Mesendoderm (in vitro differentiated cells): Measurements from ENCODE around the gene ZP2.

ENCODE experiments used
- DNase-seq: peaks from one replicate; pipeline ENCODE4 v3.0.0; 2013
- H2AK5ac ChIP-seq: 2 replicates; pipeline ENCODE4 v1.6.1; 2013; ENCODE audit warnings: low read length, inconsistent platforms
- H2BK120ac ChIP-seq: 2 replicates; pipeline ENCODE4 v1.6.1; 2013; ENCODE audit warnings: low read depth, mild to moderate bottlenecking, low read length, moderate library complexity, mixed read lengths
- H2BK15ac ChIP-seq: replicated peaks from 2 replicates; pipeline ENCODE4 v1.6.1; 2013; ENCODE audit warnings: low read depth, mild to moderate bottlenecking, moderate library complexity
- H2BK5ac ChIP-seq: 2 replicates; pipeline ENCODE4 v1.6.1; 2013; ENCODE audit warnings: low read length, inconsistent platforms
- H3K18ac ChIP-seq: 2 replicates; pipeline ENCODE4 v1.6.1; 2013; ENCODE audit warnings: mild to moderate bottlenecking, low read length, mixed read lengths
- H3K23ac ChIP-seq: one replicate; pipeline ENCODE4 v1.6.1; 2013; ENCODE audit warnings: low read length
- H3K27ac ChIP-seq: 2 replicates; pipeline ENCODE4 v1.5.1; 2013; ENCODE audit warnings: low read depth, mild to moderate bottlenecking, inconsistent platforms, low read length, moderate library complexity
- H3K27me3 ChIP-seq: 2 replicates; pipeline ENCODE4 v1.6.1; 2013; ENCODE audit warnings: low read length, control low read depth, mild to moderate bottlenecking, inconsistent platforms; ENCODE audit not compliant: insufficient read depth, poor library complexity
- H3K36me3 ChIP-seq: 2 replicates; pipeline ENCODE4 v1.6.1; 2013; ENCODE audit warnings: low read length, inconsistent platforms; ENCODE audit not compliant: control insufficient read depth, insufficient read depth
- H3K4ac ChIP-seq: one replicate; pipeline ENCODE4 v1.6.1; 2013; ENCODE audit warnings: low read depth, mild to moderate bottlenecking, low read length, moderate library complexity
- H3K4me1 ChIP-seq: 2 replicates; pipeline ENCODE4 v1.6.1; 2013; ENCODE audit warnings: low read depth, low read length, inconsistent platforms; ENCODE audit not compliant: control insufficient read depth
- H3K4me2 ChIP-seq: 2 replicates; pipeline ENCODE4 v1.6.1; 2013; ENCODE audit warnings: low read length
- H3K4me3 ChIP-seq: 2 replicates; pipeline ENCODE4 v1.5.1; 2013; ENCODE audit warnings: mild to moderate bottlenecking, low read length
- H3K56ac ChIP-seq: one replicate; pipeline ENCODE4 v1.6.1; 2013; ENCODE audit warnings: low read length
- H3K79me1 ChIP-seq: 2 replicates; pipeline ENCODE4 v1.6.1; 2013; ENCODE audit warnings: low read length, inconsistent platforms
- H3K79me2 ChIP-seq: 2 replicates; pipeline ENCODE4 v1.6.1; 2013; ENCODE audit warnings: mild to moderate bottlenecking, low read length; ENCODE audit not compliant: control insufficient read depth, insufficient read depth
- H3K9ac ChIP-seq: 2 replicates; pipeline ENCODE4 v1.6.1; 2013; ENCODE audit warnings: low read length, inconsistent platforms
- H4K5ac ChIP-seq: one replicate; pipeline ENCODE4 v1.6.1; 2013; ENCODE audit warnings: low read length
- H4K8ac ChIP-seq: one replicate; pipeline ENCODE4 v1.6.1; 2013; ENCODE audit warnings: low read depth, mild to moderate bottlenecking, control low read depth, low read length, moderate library complexity
- WGBS: extraction: QIAGEN DNeasy Blood & Tissue Kit; methylation state at CpG from one replicate; pipeline ENCODE4 v1.1.7; 2013; ENCODE audit warnings: low lambda C conversion rate, missing lambda C conversion rate; ENCODE audit not compliant: insufficient coverage; ENCODE audit errors: extremely low coverage; 5-methylcytosine and 5-hydroxymethylcytosine counted together

The ZP2 gene

DNA sequence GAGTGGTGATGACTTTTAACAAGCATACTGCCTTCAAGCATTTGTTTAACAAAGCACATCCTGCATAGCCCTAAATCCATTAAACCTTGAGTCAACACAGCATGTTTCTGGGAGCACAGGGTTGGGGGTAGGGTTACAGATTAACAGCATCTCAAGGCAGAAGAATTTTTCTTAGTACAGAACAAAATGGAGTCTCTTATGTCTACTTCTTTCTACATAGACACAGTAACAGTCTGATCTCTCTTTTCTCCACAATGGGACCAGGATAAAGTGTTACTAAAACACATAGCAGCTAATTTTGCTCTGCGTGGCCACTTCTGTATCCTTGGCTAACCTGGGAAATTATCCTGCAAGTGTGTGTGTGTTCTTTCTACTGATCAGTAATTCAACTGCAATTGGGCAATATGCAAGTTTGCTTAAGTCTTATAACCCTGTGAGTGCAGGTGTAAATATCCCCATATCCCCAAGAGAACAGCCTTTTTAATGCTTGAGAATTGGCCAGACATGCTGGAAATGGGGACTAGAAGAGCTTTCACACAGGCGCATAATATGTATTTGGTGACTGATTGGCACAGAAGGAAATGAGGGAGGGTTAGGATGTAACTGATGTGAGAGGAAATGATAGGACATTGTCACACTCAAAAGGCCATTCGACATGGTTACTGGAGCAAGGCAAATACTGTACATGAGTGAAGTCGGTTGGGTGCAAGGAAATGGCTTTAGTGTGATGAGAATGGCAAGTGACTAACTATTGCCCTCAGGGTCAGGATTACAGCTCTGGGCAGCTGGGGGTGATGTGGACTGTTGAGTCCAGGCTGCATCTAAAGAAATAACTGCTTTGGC, 11.3 kb upstream of the ZP2 start:
- H3K79me2 ChIP-seq, result no peaks in the 10 kb centered on the region
- H3K4ac ChIP-seq, result no peak overlapping the region
- H2AK5ac ChIP-seq, result no peak overlapping the region
- DNase-seq, result peak; percentile 45
- H2BK5ac ChIP-seq, result no peak overlapping the region
- no peak overlapping the region for H2BK120ac ChIP-seq
- no peak overlapping the region for H3K18ac ChIP-seq
- H3K56ac ChIP-seq, result no peak overlapping the region
- no peaks in the 10 kb centered on the region for H3K36me3 ChIP-seq
- H3K4me3 ChIP-seq, result no peak overlapping the region
- no peak overlapping the region for H3K23ac ChIP-seq
- H3K27ac ChIP-seq, result peak overlapping the region; percentile 15
- H3K9ac ChIP-seq, result no peak overlapping the region
- H3K79me1 ChIP-seq, result no peaks in the 10 kb centered on the region
- no peaks in the 10 kb centered on the region for H3K27me3 ChIP-seq
- no peak overlapping the region for H4K8ac ChIP-seq
- H4K5ac ChIP-seq, result no peak overlapping the region
- H3K4me2 ChIP-seq, result no peak overlapping the region
- H2BK15ac ChIP-seq, result no peak overlapping the region
- no peaks in the 10 kb centered on the region for H3K4me1 ChIP-seq
- no CpG with 5 or more reads among the region's 4 CpGs for WGBS

DNA sequence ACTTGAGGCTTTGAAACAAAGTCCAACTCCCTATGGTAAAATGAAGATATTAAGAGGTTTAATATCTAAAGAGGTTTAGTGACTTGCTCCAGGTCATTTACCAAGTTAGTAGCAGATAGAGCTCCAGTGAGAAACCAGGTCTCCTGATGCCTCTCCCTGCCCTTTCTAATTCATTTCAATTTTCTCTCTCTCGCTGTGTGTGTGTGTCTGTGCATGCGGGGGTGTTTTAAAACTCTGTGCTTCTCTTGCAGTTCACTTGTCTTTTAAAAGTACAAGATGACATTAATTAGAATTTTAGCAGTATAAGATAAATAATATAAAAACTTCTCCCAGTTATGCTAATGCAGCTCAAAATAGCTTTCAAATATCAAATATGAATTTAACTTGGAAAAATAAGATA, 8.2 kb upstream of the ZP2 start:
- Histone ChIP-seq H2BK120ac (no peak overlapping the region), H3K18ac (no peak overlapping the region), H3K4me1 (no peaks in the 10 kb centered on the region), H2BK15ac (no peak overlapping the region), H3K36me3 (no peaks in the 10 kb centered on the region), H3K9ac (no peak overlapping the region), H3K56ac (no peak overlapping the region), H4K8ac (no peak overlapping the region), H2BK5ac (no peak overlapping the region), H3K4me3 (no peak overlapping the region), H2AK5ac (no peak overlapping the region), H3K79me1 (no peaks in the 10 kb centered on the region), H3K4ac (no peak overlapping the region), H3K27ac (no peak overlapping the region), H3K4me2 (no peak overlapping the region), H4K5ac (no peak overlapping the region), H3K23ac (no peak overlapping the region), H3K79me2 (no peaks in the 10 kb centered on the region), H3K27me3 (no peaks in the 10 kb centered on the region)
- WGBS, result no CpG with 5 or more reads among the region's 2 CpGs
- no peak for DNase-seq

DNA sequence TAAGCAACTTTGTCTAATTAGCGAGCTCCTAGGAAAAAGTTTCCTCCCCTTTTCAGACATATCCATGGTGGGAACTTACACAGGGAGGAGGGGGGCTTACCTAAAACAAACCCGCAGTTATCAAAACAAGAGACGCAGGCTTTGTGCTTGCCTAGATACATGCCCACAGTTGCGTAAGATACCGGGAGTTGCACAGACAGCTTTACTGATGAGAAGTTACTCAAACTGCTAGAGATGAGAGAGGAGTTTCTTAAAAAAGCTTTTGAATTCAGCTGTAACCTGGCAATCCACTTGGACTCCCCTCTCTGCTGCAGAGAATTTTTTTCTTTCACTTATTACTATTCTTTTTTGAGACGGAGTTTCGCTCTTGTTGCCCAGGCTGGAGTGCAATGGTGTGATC, 6.8 kb upstream of the ZP2 start:
- Histone ChIP-seq H3K4me1 (no peaks in the 10 kb centered on the region), H4K8ac (no peak overlapping the region), H3K27ac (no peak overlapping the region), H2BK5ac (no peak overlapping the region), H2BK120ac (no peak overlapping the region), H4K5ac (no peak overlapping the region), H3K79me2 (no peaks in the 10 kb centered on the region), H3K56ac (no peak overlapping the region), H3K9ac (no peak overlapping the region), H3K23ac (no peak overlapping the region), H3K4ac (no peak overlapping the region), H3K4me2 (no peak overlapping the region), H3K18ac (no peak overlapping the region), H3K36me3 (no peaks in the 10 kb centered on the region), H3K27me3 (no peaks in the 10 kb centered on the region), H3K4me3 (no peak overlapping the region), H2AK5ac (no peak overlapping the region), H2BK15ac (no peak overlapping the region), H3K79me1 (no peaks in the 10 kb centered on the region)
- DNase-seq, result no peak
- no CpG with 5 or more reads among the region's 7 CpGs for WGBS

GRCh38 chr16:21217121-21217520, 5.7 kb upstream of the ZP2 start:
- no peak overlapping the region for H3K27ac ChIP-seq
- no peak overlapping the region for H3K18ac ChIP-seq
- H2AK5ac ChIP-seq, result no peak overlapping the region
- no peaks in the 10 kb centered on the region for H3K4me1 ChIP-seq
- no peaks in the 10 kb centered on the region for H3K27me3 ChIP-seq
- no peak overlapping the region for H3K56ac ChIP-seq
- H3K79me2 ChIP-seq, result no peaks in the 10 kb centered on the region
- no peak overlapping the region for H2BK120ac ChIP-seq
- H3K36me3 ChIP-seq, result no peaks in the 10 kb centered on the region
- H3K4me2 ChIP-seq, result no peak overlapping the region
- H4K8ac ChIP-seq, result no peak overlapping the region
- H3K23ac ChIP-seq, result no peak overlapping the region
- H3K4ac ChIP-seq, result no peak overlapping the region
- no peak overlapping the region for H4K5ac ChIP-seq
- H3K4me3 ChIP-seq, result no peak overlapping the region
- no CpG with 5 or more reads among the region's 2 CpGs for WGBS
- H2BK5ac ChIP-seq, result no peak overlapping the region
- H3K79me1 ChIP-seq, result no peaks in the 10 kb centered on the region
- no peak overlapping the region for H3K9ac ChIP-seq
- DNase-seq, result no peak
- no peak overlapping the region for H2BK15ac ChIP-seq

GRCh38 chr16:21214086-21214485, 2.7 kb upstream of the ZP2 start:
- H4K8ac ChIP-seq, result no peak overlapping the region
- H2BK5ac ChIP-seq, result no peak overlapping the region
- no peaks in the 10 kb centered on the region for H3K79me1 ChIP-seq
- H3K36me3 ChIP-seq, result no peaks in the 10 kb centered on the region
- H3K4ac ChIP-seq, result no peak overlapping the region
- H3K4me1 ChIP-seq, result no peaks in the 10 kb centered on the region
- no peak overlapping the region for H2BK15ac ChIP-seq
- H2BK120ac ChIP-seq, result no peak overlapping the region
- H3K9ac ChIP-seq, result no peak overlapping the region
- H3K79me2 ChIP-seq, result no peaks in the 10 kb centered on the region
- DNase-seq, result no peak
- whole genome bisulfite sequencing, result no CpG with 5 or more reads among the region's 4 CpGs
- H3K18ac ChIP-seq, result no peak overlapping the region
- no peak overlapping the region for H3K56ac ChIP-seq
- no peak overlapping the region for H3K4me2 ChIP-seq
- H3K27me3 ChIP-seq, result no peaks in the 10 kb centered on the region
- no peak overlapping the region for H4K5ac ChIP-seq
- no peak overlapping the region for H2AK5ac ChIP-seq
- no peak overlapping the region for H3K27ac ChIP-seq
- no peak overlapping the region for H3K4me3 ChIP-seq
- no peak overlapping the region for H3K23ac ChIP-seq
